GM08714 (cell line): Measurements from ENCODE around the gene PCDHGC3.
"Not testable (repeated sequence)": the region's sequence is repeated elsewhere in the genome, so short reads cannot be mapped to it uniquely, and the experiment has no call there.

ENCODE experiments used
- H3K4me3 ChIP-seq: fragments of 200-500 bp; sonication (Bioruptor generic); 2 replicates; pipeline ENCODE4 v1.5.1; 2014; ENCODE audit warnings: mild to moderate bottlenecking, low read length, inconsistent platforms
- ZNF274 ChIP-seq: IDR thresholded peaks from 2 replicates; pipeline ENCODE4 v1.6.1; 2012; ENCODE audit warnings: mild to moderate bottlenecking, low read depth, low read length

PCDHGC3 gene

DNA sequence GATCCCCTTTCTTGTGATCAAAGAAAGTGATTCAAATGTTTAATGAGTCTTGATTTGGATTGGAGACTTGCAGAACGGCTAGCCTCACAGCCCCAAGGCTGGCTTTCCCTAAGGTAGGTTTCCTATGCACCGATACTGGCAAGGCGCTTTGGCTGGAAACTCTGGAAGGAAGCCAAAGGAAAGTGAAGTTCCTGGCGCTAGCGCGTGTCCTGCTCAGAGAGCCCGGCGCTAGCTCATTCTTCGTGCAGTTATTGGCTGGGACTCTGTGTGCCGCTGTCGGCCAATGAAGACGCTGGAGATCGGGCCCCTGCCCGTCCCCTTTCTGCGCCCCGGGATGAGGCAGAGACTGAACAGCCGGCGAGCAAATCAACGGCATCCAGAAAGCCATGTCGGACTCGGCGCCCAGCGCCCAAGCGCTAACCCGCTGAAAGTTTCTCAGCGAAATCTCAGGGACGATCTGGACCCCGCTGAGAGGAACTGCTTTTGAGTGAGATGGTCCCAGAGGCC lies at the start of gene PCDHGC3:
Gene PCDHGC3, plus strand, starts transcription at position 342 of the 507 bp plus-strand sequence. Its CDS starts 151 bp downstream, at position 493.
- peak within 1 kb of the TSS; percentile 45; the same call in 1 of the 2 replicates for H3K4me3 ChIP-seq
- no peak for TF ChIP-seq ZNF274

DNA sequence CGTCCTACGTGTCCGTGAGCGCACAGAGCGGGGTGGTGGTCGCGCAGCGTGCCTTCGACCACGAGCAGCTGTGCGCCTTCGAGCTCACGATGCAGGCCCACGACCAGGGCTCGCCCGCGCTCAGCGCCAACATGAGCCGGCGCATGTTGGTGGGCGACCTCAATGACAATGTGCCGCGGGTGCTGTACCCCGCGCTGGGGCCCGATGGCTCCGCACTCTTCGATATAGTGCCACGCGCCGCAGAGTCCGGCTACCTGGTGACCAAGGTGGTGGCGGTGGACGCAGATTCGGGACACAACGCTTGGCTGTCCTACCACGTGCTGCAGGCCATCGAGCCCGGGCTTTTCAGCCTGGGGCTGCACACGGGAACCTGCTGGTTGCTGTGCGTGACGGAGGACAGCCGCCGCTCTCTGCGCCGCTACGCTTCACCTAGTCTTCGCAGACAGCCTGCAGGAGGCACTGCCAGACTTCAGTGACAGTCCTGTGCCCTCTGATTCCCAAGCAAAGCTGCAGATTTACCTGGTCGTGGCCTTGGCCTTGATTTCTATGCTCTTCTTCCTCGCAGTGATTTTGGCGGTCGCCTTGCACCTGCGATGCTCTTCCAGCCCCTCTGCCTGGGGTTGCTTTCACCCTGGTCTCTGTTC lies 47.9 kb upstream of the PCDHGC3 start:
- no peak for TF ChIP-seq ZNF274

DNA sequence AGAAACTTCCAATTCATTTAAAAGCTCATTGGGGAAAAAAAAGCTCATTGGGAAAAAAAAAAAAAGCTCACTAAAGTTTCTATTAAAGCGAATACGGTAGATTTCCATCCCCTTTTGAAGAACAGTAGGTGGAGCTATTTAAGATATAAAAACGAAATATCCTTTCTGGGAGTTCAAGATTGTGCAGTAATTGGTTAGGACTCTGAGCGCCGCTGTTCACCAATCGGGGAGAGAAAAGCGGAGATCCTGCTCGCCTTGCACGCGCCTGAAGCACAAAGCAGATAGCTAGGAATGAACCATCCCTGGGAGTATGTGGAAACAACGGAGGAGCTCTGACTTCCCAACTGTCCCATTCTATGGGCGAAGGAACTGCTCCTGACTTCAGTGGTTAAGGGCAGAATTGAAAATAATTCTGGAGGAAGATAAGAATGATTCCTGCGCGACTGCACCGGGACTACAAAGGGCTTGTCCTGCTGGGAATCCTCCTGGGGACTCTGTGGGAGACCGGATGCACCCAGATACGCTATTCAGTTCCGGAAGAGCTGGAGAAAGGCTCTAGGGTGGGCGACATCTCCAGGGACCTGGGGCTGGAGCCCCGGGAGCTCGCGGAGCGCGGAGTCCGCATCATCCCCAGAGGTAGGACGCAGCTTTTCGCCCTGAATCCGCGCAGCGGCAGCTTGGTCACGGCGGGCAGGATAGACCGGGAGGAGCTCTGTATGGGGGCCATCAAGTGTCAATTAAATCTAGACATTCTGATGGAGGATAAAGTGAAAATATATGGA lies 45.2 kb upstream of the PCDHGC3 start, which contains the start of gene PCDHGA12:
Gene PCDHGA12, plus strand, starts transcription at position 176 of the 782 bp plus-strand sequence. Its CDS starts 253 bp downstream, at position 429.
- no peak for TF ChIP-seq ZNF274
- peak within 1 kb of the TSS; percentile 43; the same call in 1 of the 2 replicates for H3K4me3 ChIP-seq

More for the DNA sequence above, 47.9 kb upstream of the PCDHGC3 start:
- no peak overlapping the region for H3K4me3 ChIP-seq

DNA sequence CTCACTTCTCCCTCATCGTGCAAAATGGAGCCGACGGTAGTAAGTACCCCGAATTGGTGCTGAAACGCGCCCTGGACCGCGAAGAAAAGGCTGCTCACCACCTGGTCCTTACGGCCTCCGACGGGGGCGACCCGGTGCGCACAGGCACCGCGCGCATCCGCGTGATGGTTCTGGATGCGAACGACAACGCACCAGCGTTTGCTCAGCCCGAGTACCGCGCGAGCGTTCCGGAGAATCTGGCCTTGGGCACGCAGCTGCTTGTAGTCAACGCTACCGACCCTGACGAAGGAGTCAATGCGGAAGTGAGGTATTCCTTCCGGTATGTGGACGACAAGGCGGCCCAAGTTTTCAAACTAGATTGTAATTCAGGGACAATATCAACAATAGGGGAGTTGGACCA lies 44.5 kb upstream of the PCDHGC3 start:
- TF ChIP-seq ZNF274 = no peak
- peak overlapping the region; percentile 43; the same call in 1 of the 2 replicates for H3K4me3 ChIP-seq

DNA sequence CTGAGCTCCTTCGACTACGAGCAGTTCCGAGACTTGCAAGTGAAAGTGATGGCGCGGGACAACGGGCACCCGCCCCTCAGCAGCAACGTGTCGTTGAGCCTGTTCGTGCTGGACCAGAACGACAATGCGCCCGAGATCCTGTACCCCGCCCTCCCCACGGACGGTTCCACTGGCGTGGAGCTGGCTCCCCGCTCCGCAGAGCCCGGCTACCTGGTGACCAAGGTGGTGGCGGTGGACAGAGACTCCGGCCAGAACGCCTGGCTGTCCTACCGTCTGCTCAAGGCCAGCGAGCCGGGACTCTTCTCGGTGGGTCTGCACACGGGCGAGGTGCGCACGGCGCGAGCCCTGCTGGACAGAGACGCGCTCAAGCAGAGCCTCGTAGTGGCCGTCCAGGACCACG lies 43.5 kb upstream of the PCDHGC3 start:
- not testable (repeated sequence) for H3K4me3 ChIP-seq

DNA sequence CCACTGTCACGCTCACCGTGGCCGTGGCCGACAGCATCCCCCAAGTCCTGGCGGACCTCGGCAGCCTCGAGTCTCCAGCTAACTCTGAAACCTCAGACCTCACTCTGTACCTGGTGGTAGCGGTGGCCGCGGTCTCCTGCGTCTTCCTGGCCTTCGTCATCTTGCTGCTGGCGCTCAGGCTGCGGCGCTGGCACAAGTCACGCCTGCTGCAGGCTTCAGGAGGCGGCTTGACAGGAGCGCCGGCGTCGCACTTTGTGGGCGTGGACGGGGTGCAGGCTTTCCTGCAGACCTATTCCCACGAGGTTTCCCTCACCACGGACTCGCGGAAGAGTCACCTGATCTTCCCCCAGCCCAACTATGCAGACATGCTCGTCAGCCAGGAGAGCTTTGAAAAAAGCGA lies 43.0 kb upstream of the PCDHGC3 start:
- H3K4me3 ChIP-seq = not testable (repeated sequence)

DNA sequence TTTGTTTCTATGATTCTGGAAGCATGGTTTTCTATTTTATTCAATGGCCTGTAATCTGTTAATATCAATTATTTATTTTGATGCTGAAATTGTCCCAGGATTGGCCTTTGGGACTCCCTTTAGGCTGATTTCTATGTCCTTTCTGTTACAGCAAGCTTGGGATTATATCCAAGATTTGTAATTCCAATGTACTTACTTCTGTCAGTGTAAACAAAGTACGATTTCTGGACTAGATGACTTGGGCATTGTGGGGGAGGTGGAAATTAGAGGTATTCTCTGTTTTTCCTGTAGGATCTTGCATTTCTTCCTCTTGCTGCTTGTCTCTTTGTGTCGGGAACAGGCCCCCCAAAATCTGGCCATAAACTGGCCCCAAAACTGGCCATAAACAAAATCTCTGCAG lies 41.8 kb upstream of the PCDHGC3 start:
- TF ChIP-seq ZNF274 = no peak
- H3K4me3 ChIP-seq = no peak overlapping the region

DNA sequence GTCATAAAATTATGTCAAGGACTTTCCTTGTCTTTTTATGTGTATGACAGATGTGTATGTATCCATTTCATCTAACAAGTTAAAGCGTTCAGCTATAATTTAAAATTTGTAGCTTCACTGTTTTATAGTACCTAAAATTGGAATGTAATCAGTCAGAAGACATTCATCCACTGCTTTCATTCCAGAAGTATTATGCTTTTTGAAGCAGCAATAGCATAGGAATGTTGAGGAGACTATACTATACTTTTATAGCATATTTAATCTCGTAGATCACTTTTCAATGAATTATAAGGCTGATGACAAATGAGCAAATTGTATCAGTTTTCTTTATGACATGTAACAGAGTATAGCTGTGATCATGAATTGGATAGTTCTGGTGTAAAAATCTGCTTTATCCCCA lies 38.5 kb upstream of the PCDHGC3 start:
- no peak for TF ChIP-seq ZNF274
- H3K4me3 ChIP-seq = no peak overlapping the region

DNA sequence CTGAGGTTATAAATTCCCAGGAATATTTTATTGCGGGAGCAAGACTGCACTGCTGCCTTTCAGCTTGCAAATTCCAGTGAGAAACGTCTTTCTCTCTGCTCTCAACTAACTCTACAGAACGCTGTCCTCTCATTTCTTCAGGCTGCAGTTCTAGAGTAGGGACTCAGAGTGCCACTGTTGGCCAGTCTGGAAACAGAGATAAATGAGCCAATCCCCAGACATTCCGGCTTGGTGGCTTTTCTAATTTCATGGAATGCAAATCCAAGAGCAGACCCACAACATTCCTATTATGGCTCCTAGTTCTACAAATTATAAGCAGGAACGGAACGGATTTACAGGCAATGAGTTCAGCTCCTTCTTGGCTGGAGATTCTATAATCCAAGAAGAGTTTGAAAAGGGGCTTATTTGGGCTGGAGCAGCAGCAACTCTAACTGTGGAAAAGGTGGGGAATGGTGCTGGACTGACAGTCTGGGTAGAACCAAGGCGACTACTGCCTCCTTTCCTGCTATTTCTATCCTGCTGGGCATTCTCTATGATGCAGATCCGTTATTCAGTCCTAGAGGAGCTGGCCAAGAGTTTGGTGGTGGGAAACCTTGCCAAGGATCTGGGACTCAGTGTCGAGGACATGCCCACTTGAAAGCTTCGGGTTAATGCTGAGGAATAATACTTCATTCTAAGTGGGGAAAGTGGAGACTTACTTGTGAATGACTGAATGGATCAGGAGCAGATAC lies 36.2 kb upstream of the PCDHGC3 start:
- H3K4me3 ChIP-seq = no peak overlapping the region
- TF ChIP-seq ZNF274 = no peak

DNA sequence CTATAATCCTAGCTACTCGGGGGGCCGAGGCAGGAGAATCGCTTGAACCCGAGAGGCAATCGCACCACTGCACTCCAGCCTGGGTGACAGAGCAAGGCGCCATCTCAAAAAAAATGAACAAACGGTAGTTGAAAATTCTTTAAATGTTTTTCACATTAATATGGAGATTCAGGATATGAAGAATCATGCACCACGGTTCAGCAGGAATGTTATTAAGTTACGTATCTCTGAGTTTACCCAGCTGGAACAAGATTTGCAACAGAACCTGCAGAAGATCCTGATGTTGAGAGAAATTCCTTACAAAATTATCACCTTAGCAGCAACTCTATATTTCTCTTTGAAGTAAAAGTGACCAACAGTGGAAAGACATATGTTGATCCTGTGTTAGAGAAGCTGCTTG lies 35.4 kb upstream of the PCDHGC3 start:
- H3K4me3 ChIP-seq = no peak overlapping the region
- no peak for TF ChIP-seq ZNF274

DNA sequence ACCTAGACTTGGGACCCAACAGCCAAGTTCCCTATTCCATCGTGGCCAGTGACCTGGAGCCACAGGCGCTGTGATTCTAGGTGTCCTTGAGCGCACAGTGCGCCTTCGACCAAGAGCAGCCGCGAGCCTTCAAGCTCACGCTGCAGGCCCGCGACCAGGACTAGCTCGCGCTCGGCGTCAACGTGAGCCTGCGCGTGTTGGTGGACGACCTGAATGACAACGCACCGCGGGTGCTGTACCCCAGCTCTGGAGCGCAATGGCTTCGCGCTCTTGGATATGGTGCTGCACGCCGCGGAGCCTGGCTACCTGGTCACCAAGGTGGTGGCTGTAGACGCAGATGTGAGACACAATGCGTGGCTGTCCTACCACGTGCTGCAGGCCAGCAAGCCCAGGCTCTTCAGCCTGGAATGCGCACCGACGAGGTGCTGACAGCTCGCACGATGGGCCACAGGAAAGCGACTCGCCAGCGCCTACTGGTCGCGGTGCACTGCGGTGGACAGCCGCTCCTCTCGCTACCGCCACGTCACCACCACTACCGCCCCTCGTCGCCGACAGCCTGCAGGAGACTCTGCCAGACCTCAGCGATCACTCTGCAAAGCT lies 34.1 kb upstream of the PCDHGC3 start:
- no peak for TF ChIP-seq ZNF274
- H3K4me3 ChIP-seq = no peak overlapping the region

DNA sequence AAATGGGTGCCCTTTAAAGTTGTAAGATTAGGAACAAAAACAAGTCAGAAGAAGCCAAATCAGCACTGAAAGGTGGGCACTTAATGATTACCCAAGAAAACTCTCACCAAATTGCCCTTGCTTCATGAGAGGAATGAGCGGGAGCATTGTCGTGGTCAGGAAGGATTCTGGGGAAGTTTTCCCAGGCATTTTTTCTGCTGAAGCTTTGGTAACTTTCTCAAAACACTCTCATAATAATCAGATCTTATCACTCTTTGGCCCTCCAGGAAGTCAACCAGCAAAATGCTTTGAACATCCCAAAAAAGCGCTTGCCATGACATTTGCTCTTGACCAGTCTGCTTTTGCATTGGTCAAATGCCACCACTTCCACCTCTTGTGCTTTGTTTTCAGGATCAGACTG lies 10.4 kb upstream of the PCDHGC3 start:
- no peak for TF ChIP-seq ZNF274
- no peak overlapping the region for H3K4me3 ChIP-seq

DNA sequence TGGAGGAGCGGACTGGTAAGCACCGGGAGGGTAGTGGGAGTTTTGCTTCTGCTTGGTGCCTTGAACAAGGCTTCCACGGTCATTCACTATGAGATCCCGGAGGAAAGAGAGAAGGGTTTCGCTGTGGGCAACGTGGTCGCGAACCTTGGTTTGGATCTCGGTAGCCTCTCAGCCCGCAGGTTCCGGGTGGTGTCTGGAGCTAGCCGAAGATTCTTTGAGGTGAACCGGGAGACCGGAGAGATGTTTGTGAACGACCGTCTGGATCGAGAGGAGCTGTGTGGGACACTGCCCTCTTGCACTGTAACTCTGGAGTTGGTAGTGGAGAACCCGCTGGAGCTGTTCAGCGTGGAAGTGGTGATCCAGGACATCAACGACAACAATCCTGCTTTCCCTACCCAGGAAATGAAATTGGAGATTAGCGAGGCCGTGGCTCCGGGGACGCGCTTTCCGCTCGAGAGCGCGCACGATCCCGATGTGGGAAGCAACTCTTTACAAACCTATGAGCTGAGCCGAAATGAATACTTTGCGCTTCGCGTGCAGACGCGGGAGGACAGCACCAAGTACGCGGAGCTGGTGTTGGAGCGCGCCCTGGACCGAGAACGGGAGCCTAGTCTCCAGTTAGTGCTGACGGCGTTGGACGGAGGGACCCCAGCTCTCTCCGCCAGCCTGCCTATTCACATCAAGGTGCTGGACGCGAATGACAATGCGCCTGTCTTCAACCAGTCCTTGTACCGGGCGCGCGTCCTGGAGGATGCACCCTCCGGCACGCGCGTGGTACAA lies 556 bp downstream of the PCDHGC3 start:
- TF ChIP-seq ZNF274 = no peak
- H3K4me3 ChIP-seq = peak overlapping the region; percentile 45; the same call in 1 of the 2 replicates
